Astrocyte of the cerebellum (primary cell): ENCODE results near the gene ZNF423.
"Not testable (repeated sequence)": the region's sequence is repeated elsewhere in the genome, so short reads cannot be mapped to it uniquely, and the experiment has no call there.

Source experiments
- DNase-seq: peaks from one replicate; pipeline ENCODE4 v3.0.0-alpha.2; 2011; ENCODE audit warnings: low read depth
- H3K4me3 ChIP-seq: 2 replicates; pipeline ENCODE4 v1.5.1; 2011; ENCODE audit warnings: mild to moderate bottlenecking, low read depth, low read length, moderate library complexity
- CTCF ChIP-seq: IDR thresholded peaks from 2 replicates; pipeline ENCODE4 v1.5.1; 2012; ENCODE audit warnings: low read length, low read depth, moderate library complexity, mild to moderate bottlenecking; ENCODE audit errors: missing control alignments
- in situ Hi-C: cut with HindIII; loops from 2 replicates; pipeline ENCODE4 v1.10.0; 2017; ENCODE audit warnings: low sequenced_read_pairs

Gene ZNF423

GRCh38 chr16:49563666-49564065 is 292.2 kb downstream of the ZNF423 start:
- no peak overlapping the region for H3K4me3 ChIP-seq

GRCh38 chr16:49562894-49563293 is 293.0 kb downstream of the ZNF423 start:
- H3K4me3 ChIP-seq, in situ Hi-C loops, DNase-seq: not testable (repeated sequence)

More at GRCh38 chr16:49563666-49564065, 292.2 kb downstream of the ZNF423 start:
- no peak for TF ChIP-seq CTCF
- in situ Hi-C loops: no loop called here
- DNase-seq: no peak

GRCh38 chr16:49562228-49562627 is 293.7 kb downstream of the ZNF423 start:
- no peak overlapping the region for H3K4me3 ChIP-seq
- no peak for TF ChIP-seq CTCF
- no peak for DNase-seq
- in situ Hi-C loops: no loop called here

DNA sequence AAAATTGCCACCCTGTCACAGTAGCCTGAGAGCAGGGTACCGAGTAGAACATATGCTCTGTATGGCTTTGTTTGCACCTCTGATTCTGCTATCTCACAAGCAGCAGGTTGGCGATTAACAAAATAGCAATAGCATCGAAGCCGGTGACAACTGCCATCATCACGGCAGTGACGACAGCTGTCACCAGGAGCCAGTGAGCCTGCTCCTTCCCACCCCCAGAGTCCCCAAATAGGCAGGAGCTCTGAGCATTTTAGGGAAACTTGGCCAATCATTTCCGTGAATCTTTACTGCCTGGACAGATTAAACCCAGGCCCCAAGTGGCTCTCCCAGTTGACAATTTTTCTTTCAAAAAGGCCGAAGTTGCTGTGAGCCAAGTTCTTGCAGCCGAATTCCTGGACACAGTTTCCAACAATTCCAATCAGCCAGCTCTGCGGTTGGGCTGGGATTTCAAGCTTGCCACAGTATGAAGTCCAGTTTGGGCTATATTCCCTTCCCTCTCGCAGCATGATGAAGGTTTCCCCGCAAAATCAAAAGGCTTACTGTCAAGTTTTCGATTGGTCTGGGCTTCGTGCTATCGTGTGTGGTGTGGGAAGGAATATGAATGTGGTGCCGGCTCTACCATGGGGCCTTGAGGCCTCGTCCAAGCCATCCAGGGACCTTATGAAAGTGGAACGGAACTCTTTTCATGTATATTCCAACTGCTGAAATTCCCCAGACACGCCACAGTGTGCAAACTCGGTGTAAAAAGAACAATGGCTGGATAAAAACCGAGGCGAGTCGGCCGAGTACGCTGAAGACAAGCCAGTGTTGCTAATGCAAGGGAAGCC is 295.7 kb downstream of the ZNF423 start:
- no peak overlapping the region for H3K4me3 ChIP-seq
- in situ Hi-C loops: no loop called here
- no peak for TF ChIP-seq CTCF
- DNase-seq: peak; percentile 97

- in situ Hi-C loops: no loop called here
- no peak for DNase-seq
- TF ChIP-seq CTCF: no peak
- H3K4me3 ChIP-seq: no peak overlapping the region
These were observed 296.7 kb downstream of the ZNF423 start for GRCh38 chr16:49559242-49559641.

DNA sequence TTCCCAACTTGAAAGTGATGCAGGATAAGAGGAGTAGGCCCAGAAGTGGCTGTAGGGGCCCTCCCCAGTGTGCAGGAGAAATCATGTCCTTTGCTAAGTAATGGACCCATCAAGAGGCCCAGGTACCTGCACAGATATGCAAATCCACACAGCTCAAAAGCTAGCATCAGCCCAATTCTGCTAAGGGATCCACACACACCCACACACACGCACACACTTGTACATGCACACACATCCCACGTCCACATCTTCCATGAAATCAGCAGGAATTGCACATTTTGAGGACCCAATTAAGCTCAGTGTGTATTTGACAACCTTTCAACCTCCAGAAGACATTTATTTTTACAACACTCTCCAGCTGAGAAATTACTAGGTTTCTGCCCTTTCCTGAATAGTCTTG is 297.5 kb downstream of the ZNF423 start:
- in situ Hi-C loops: no loop called here
- no peak for TF ChIP-seq CTCF
- DNase-seq: no peak
- no peak overlapping the region for H3K4me3 ChIP-seq

- in situ Hi-C loops: no loop called here
- peak; percentile 83 for TF ChIP-seq CTCF
- H3K4me3 ChIP-seq: no peak overlapping the region
- peak; percentile 40 for DNase-seq
These were observed 299.1 kb downstream of the ZNF423 start for GRCh38 chr16:49556606-49557446.
